CMK (cell line): Measurements from ENCODE around the gene SPATS1.

Experiments
- DNase-seq: peaks from one replicate; pipeline ENCODE4 v3.0.0-alpha.2; 2010; ENCODE audit warnings: low read depth

SPATS1 gene

DNA sequence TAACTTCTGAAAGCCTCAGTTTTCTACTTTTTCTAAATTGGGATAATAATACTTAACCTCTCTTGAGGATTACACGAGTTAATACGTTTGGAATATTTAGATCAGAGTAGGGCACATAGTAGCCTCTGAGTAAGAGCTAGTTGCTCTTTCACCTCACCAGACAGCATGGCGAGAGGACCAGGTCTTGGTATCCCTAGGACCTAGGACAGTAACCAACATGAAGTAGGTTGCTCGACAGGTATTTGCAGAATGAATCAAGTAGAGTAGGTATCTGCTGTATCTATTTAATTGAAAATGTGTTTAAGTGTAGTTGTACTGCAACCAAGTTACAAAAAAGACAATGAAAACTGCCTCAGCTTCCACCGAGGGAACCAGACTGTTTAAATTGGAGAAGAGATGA, 46.4 kb downstream of the SPATS1 start:
- no peak for DNase-seq

GRCh38 chr6:44390158-44390683, 47.8 kb downstream of the SPATS1 start:
- DNase-seq = peak; percentile 50
